SK-N-SH treated with all-trans-retinoic acid at 6 μM for 48 hours (cell line): ENCODE data around the gene PLP2.

ENCODE experiments used
- ATAC-seq: fragments of 200-7000 bp; cut with Tn5 transposase; 3 replicates; pipeline ENCODE4 v1.9.1; 2020; ENCODE audit warnings: mild to moderate bottlenecking, moderate library complexity
- ARNTL ChIP-seq: fragments of 450-650 bp; formaldehyde crosslinking; IDR thresholded peaks from 2 replicates; pipeline ENCODE4 v1.5.0; 2020; ENCODE audit warnings: low read depth, mild to moderate bottlenecking, moderate library complexity, borderline replicate concordance
- BACH2 ChIP-seq: fragments of 250-450 bp; sonication (Bioruptor Pico); IDR thresholded peaks from 2 replicates; pipeline ENCODE4 v1.9.0; 2021; ENCODE audit warnings: mild to moderate bottlenecking, borderline replicate concordance
- CSDC2 ChIP-seq: fragments of 250-450 bp; sonication (Bioruptor Pico); IDR thresholded peaks from 2 replicates; pipeline ENCODE4 v1.5.0; 2020; ENCODE audit warnings: mild to moderate bottlenecking, moderate library complexity
- ESRRG ChIP-seq: fragments of 250-450 bp; sonication (Bioruptor Pico); IDR thresholded peaks from 2 replicates; pipeline ENCODE4 v1.6.1; 2021; ENCODE audit warnings: mild to moderate bottlenecking
- ISL1 ChIP-seq: fragments of 250-450 bp; sonication (Bioruptor Pico); IDR thresholded peaks from 2 replicates; pipeline ENCODE4 v2.1.2; 2022; ENCODE audit warnings: mild to moderate bottlenecking, moderate library complexity
- OSR1 ChIP-seq: fragments of 250-450 bp; sonication (Bioruptor Pico); IDR thresholded peaks from 2 replicates; pipeline ENCODE4 v1.8.0; 2022; ENCODE audit warnings: moderate library complexity, mild to moderate bottlenecking, inconsistent platforms
- PPARA ChIP-seq: fragments of 250-450 bp; sonication (Bioruptor Pico); IDR thresholded peaks from 2 replicates; pipeline ENCODE4 v1.5.0; 2020; ENCODE audit warnings: mild to moderate bottlenecking, borderline replicate concordance
- RARB ChIP-seq: fragments of 250-450 bp; sonication (Bioruptor Pico); IDR thresholded peaks from 2 replicates; pipeline ENCODE4 v1.8.0; 2021; ENCODE audit warnings: mild to moderate bottlenecking, moderate library complexity
- SNAI2 ChIP-seq: fragments of 250-450 bp; sonication (Bioruptor Pico); IDR thresholded peaks from 2 replicates; pipeline ENCODE4 v1.5.0; 2020; ENCODE audit warnings: mild to moderate bottlenecking, moderate library complexity
- TCF4 ChIP-seq: fragments of 250-450 bp; sonication (Bioruptor Pico); IDR thresholded peaks from 2 replicates; pipeline ENCODE4 v1.8.0; 2021; ENCODE audit warnings: mild to moderate bottlenecking, moderate library complexity, borderline replicate concordance
- TSHZ2 ChIP-seq: fragments of 250-450 bp; sonication (Bioruptor Pico); IDR thresholded peaks from 2 replicates; pipeline ENCODE4 v1.5.0; 2020; ENCODE audit warnings: mild to moderate bottlenecking, moderate library complexity
- ZC3H10 ChIP-seq: fragments of 250-450 bp; sonication (Bioruptor Pico); IDR thresholded peaks from 2 replicates; pipeline ENCODE4 v1.5.1; 2021; ENCODE audit warnings: mild to moderate bottlenecking, moderate library complexity
- ZFP30 ChIP-seq: fragments of 450-650 bp; formaldehyde crosslinking; IDR thresholded peaks from 2 replicates; pipeline ENCODE4 v1.5.0; 2022; ENCODE audit warnings: mild to moderate bottlenecking, moderate library complexity
- ZNF565 ChIP-seq: fragments of 450-650 bp; formaldehyde crosslinking; conservative IDR thresholded peaks from 2 replicates; pipeline ENCODE4 v1.5.0; 2020; ENCODE audit warnings: low read depth, mild to moderate bottlenecking, moderate library complexity
- ZNF8 ChIP-seq: fragments of 450-650 bp; formaldehyde crosslinking; IDR thresholded peaks from 2 replicates; pipeline ENCODE4 v1.5.0; 2020; ENCODE audit warnings: mild to moderate bottlenecking, moderate library complexity
- TF ChIP-seq, protein P1 (sequence below): fragments of 250-450 bp; sonication (Bioruptor Pico); IDR thresholded peaks from 2 replicates; pipeline ENCODE4 v1.8.0; 2021; ENCODE audit warnings: low read depth, mild to moderate bottlenecking, moderate library complexity, borderline replicate concordance
- TF ChIP-seq, protein P2 (sequence below): fragments of 250-450 bp; sonication (Bioruptor Pico); IDR thresholded peaks from 2 replicates; pipeline ENCODE4 v1.5.1; 2021; ENCODE audit warnings: mild to moderate bottlenecking, moderate library complexity
- TF ChIP-seq, protein P3 (sequence below): fragments of 250-450 bp; sonication (Bioruptor Pico); IDR thresholded peaks from 2 replicates; pipeline ENCODE4 v1.8.0; 2020; ENCODE audit warnings: mild to moderate bottlenecking, moderate library complexity, borderline replicate concordance

PLP2 gene

DNA sequence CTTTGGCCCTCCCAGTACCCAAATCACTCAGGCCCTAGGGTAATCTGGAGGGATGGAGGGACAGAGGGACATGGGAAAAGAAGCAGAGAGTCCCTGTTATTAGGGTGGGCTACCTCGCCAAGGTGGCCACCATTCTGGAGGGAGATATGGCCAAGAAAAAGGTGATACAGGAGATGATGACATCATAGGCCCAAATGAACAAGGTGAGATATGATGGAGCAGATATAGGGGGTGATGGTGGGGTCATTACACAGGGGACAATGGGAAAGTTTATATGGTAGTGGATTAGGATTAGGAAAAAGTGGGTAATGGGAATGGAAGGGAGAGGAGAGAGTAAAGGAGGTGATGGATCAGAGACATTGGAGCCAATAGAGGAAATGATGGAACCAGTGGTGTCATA lies 41.2 kb downstream of the PLP2 start:
- ATAC-seq: no peak

GRCh38 chrX:49214416-49214815 lies 42.7 kb downstream of the PLP2 start:
- TF ChIP-seq, protein P1, sequence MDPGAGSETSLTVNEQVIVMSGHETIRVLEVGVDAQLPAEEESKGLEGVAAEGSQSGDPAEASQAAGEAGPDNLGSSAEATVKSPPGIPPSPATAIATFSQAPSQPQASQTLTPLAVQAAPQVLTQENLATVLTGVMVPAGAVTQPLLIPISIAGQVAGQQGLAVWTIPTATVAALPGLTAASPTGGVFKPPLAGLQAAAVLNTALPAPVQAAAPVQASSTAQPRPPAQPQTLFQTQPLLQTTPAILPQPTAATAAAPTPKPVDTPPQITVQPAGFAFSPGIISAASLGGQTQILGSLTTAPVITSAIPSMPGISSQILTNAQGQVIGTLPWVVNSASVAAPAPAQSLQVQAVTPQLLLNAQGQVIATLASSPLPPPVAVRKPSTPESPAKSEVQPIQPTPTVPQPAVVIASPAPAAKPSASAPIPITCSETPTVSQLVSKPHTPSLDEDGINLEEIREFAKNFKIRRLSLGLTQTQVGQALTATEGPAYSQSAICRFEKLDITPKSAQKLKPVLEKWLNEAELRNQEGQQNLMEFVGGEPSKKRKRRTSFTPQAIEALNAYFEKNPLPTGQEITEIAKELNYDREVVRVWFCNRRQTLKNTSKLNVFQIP (CRISPR knock-in tag): no peak
- TF ChIP-seq OSR1 (CRISPR knock-in tag) (no peak), ZC3H10 (no peak), BACH2 (no peak), ISL1 (CRISPR knock-in tag) (no peak), ESRRG (CRISPR knock-in tag) (no peak)
- ATAC-seq: no peak

More for the DNA sequence above, 41.2 kb downstream of the PLP2 start:
- TF ChIP-seq CSDC2 (no peak), ZFP30 (no peak), BACH2 (no peak), PPARA (CRISPR knock-in tag) (no peak), ZC3H10 (no peak), ZNF565 (no peak), SNAI2 (CRISPR knock-in tag) (no peak), ARNTL (no peak), ESRRG (CRISPR knock-in tag) (no peak)
- TF ChIP-seq, protein P1 (CRISPR knock-in tag): no peak
- TF ChIP-seq, all 23 proteins: peak for 0

GRCh38 chrX:49214996-49215526 lies 43.4 kb downstream of the PLP2 start:
- TF ChIP-seq TCF4 (no peak), CSDC2 (no peak), PPARA (CRISPR knock-in tag) (no peak), ISL1 (CRISPR knock-in tag) (no peak), SNAI2 (CRISPR knock-in tag) (no peak), ZC3H10 (no peak), ZNF8 (CRISPR knock-in tag) (no peak), ZNF565 (no peak), ESRRG (CRISPR knock-in tag) (no peak), BACH2 (no peak), ARNTL (no peak), OSR1 (CRISPR knock-in tag) (no peak)
- TF ChIP-seq, protein P1 (CRISPR knock-in tag): no peak
- TF ChIP-seq, protein P2, sequence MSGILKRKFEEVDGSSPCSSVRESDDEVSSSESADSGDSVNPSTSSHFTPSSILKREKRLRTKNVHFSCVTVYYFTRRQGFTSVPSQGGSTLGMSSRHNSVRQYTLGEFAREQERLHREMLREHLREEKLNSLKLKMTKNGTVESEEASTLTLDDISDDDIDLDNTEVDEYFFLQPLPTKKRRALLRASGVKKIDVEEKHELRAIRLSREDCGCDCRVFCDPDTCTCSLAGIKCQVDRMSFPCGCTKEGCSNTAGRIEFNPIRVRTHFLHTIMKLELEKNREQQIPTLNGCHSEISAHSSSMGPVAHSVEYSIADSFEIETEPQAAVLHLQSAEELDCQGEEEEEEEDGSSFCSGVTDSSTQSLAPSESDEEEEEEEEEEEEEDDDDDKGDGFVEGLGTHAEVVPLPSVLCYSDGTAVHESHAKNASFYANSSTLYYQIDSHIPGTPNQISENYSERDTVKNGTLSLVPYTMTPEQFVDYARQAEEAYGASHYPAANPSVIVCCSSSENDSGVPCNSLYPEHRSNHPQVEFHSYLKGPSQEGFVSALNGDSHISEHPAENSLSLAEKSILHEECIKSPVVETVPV (CRISPR knock-in tag): no peak
- ATAC-seq: no peak

- TF ChIP-seq, protein P1 (CRISPR knock-in tag): no peak
Measured at GRCh38 chrX:49220100-49220499, 48.4 kb downstream of the PLP2 start.

GRCh38 chrX:49221868-49222267 lies 50.2 kb downstream of the PLP2 start:
- ATAC-seq: no peak
- TF ChIP-seq PPARA (CRISPR knock-in tag) (no peak), CSDC2 (no peak), TSHZ2 (no peak), ZC3H10 (no peak), ZFP30 (no peak), RARB (CRISPR knock-in tag) (no peak), ARNTL (no peak), ISL1 (CRISPR knock-in tag) (no peak)
- TF ChIP-seq, protein P3, sequence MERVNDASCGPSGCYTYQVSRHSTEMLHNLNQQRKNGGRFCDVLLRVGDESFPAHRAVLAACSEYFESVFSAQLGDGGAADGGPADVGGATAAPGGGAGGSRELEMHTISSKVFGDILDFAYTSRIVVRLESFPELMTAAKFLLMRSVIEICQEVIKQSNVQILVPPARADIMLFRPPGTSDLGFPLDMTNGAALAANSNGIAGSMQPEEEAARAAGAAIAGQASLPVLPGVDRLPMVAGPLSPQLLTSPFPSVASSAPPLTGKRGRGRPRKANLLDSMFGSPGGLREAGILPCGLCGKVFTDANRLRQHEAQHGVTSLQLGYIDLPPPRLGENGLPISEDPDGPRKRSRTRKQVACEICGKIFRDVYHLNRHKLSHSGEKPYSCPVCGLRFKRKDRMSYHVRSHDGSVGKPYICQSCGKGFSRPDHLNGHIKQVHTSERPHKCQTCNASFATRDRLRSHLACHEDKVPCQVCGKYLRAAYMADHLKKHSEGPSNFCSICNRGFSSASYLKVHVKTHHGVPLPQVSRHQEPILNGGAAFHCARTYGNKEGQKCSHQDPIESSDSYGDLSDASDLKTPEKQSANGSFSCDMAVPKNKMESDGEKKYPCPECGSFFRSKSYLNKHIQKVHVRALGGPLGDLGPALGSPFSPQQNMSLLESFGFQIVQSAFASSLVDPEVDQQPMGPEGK (CRISPR knock-in tag): no peak
- TF ChIP-seq, protein P1 (CRISPR knock-in tag): no peak

More at GRCh38 chrX:49220100-49220499, 48.4 kb downstream of the PLP2 start:
- ATAC-seq: no peak
